Activated naive CD4-positive, alpha-beta T cell treated with Interleukin-2 at 50 U/mL for 16 hours (primary cell): ENCODE data around the gene CLEC4A.
"Not testable (repeated sequence)": the region's sequence is repeated elsewhere in the genome, so short reads cannot be mapped to it uniquely, and the experiment has no call there.

Experiments
- DNase-seq: peaks from one replicate; pipeline ENCODE4 v3.0.0-alpha.2; 2020

Gene CLEC4A

GRCh38 chr12:8134398-8134930 is 11.0 kb downstream of the CLEC4A start:
- DNase-seq, result not testable (repeated sequence)

DNA sequence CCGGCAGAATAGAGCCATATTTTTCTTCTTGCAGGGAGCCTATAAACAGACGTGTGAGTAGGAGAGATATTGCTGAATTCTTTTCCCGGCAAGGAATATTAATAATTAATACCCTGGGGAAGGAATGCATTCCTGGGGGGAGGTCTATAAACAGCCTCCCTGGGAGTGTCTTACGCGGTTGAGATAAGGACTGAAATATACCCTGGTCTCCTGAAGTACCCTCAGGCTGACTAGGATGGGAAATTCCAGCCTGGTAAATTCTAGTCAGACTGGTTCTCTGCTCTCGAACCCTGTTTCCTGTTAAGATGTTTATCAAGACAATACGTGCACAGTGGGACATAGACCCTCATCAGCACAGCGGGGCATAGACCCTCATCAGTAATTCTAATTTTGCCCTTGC is 18.2 kb downstream of the CLEC4A start:
- not testable (repeated sequence) for DNase-seq

DNA sequence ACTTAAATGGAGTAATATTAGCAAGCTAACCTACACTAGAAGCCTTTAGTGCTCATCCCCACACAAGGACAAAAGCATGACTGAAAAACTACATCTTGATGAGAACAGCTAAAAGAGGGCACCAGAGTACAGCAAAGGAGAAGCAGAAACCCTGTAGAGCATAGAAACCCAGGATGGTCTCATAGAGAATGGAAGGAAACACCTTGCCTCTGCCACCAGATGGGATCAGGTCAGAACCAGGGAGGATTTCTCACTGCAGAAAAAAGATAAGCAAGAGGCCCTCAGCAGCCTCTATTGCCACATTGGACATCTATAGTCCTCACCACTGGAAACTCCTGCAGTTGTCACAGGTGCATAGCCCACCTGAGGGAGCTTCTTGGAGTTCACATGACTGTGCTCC is 19.8 kb downstream of the CLEC4A start:
- DNase-seq, result no peak

- no peak for DNase-seq
Measured at GRCh38 chr12:8145754-8146441, 22.5 kb downstream of the CLEC4A start.

DNA sequence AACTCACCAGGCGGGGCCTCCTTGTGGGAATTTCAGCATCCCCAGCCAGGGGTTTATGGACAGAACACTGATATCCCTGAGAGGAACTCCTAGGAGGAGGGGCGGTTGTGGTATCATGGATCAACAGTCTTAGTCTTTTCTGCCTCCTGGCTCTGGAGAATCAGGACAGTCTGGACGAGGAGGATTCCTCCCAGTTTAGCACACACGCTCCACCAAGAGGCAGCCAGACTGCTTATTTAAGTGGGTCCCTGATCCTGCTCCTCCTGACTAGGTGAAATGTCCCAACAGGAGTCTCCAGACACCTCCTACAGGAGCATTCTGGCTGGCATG is 23.0 kb downstream of the CLEC4A start:
- DNase-seq, result no peak

DNA sequence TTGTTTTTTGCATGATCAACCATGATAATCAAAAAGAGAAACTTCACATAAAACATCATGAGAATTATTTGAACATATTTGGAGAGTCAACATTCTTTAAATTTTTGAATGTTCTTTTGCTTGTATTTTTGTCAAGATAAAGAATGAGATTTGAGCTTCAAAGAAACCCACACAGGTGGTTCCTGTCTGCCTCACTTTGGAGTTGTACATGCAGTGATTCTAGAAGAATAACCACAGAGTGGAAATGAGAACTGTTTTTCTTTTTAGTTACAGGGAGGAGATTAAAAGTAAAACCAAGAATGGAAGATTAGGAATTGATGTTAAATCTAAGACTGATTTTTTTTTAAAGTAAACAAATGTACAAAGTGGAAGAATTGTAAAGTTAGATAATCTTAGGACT is 31.1 kb downstream of the CLEC4A start:
- no peak for DNase-seq

DNA sequence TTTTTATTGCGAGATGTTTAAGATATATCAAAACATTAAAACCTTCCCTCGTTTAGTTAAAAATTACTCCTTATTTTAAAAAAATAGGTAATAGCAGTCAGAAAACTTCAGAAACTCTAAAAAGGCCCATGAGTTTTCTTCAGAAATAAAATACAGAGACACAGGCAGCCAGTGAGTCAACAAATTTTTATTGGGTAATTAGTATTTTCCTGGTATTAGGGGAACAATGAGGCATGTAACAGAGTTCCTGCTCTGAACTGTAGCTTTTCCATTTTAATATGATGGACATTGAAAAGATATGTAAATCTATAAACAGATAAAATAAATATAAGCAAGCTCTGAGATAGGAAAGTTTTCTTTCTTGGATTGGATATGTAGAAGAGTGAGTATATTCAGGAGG is 33.0 kb downstream of the CLEC4A start:
- DNase-seq, result no peak

GRCh38 chr12:8156845-8157244 is 33.4 kb downstream of the CLEC4A start, which contains the start of gene ZNF705A:
Gene ZNF705A, plus strand, starts transcription at chr12:8157015. Its CDS starts 15,611 bp downstream, at chr12:8172626.
- no peak for DNase-seq

DNA sequence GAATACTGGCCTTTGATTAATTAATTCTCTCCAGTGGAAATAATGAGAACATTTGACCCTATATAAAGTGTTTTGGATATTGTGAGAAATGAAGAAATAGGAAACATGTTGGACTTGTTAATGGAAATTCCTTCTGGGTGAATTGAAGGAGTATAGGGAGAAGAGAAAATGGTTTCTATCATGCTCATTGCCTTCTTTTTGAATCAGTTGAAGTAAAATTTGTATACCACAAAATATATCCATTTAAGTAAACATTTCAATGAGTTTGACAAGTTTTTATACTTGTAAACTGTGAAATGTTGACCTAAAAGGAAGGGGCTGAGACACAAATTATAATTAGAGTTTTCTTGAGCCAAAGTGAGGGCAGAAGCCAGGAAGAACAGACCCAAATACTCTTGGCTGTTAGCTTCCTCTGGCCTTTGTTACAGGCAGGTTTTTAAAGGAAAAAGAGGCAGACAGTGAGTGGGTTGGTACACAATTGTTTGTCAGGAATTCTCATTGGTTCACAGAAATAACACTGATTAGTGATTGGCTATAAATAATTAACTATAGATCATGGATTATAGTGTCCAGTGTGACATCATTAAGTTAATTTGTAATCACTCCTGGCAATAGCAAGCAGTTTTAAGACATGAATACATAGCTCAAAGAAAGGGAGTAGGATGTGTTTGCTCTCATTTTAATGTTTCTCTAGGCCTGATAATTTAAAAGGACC is 34.2 kb downstream of the CLEC4A start:
- DNase-seq, result no peak

DNA sequence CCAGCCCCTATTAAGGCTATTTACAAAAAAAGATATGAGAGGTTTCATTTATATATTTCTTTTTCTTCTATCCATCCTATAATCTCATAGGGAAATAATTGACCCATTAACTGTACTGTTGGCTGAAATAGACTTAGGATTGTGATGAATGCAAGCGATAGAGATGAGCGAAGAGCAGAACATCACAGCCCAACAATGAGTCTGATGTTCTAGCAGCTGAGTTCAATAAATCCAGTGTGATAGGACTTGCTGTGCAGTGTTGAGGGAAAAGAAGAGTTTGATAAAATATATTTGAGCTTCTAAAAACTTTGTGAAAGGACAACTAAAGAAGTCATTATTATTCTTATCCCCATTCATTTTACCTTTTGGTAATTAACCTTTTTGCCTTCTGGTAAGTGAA is 49.5 kb downstream of the CLEC4A start:
- DNase-seq, result not testable (repeated sequence)

DNA sequence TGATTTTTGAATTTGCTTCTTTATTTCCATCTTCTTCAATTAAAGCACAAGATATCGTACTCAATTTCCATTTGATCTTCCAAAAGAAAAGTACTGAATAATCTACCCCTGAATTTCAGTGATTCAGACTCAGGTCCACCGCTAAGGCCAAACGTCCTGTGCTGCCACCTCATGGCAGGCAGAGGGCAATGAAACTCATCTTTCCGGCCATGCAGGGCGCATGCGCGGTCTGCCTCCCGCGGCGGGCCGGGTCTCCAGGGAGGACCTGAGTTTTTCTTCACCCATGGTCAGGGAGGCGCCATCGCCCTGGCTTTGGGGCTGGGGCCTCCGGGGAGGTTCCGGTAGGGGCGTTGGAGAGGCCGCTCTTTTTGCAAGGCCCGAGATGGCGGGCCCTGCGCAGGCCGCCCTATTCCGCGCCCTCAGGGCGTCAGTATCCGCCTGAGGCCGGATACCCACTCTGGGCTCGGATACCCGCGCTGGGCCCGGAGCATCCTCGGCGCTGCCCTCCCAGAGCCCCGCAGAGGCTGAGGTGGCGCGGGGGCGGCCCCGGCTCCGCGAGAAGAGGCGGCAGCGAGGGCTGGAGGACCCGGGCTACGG is 56.7 kb downstream of the CLEC4A start:
- DNase-seq, result peak; percentile 70

DNA sequence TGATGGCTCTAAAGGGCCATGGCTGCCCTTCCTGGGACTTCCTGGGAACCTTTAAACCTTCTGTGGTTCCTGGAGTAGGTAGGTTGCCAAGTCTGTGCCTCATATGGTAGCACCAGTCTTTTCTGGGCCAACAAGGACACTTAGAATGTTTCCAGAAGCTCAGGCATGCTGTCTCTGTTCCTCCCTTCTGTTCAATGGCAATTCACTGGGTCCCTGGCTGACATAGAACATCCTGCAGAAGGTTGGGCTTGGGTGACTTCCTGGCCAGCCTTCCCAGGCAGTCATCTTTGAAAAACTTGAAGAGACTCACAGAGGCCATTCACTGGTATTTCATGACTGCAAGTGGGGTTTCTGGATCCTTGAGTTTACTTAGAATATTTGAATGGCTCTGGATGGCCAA is 57.9 kb downstream of the CLEC4A start:
- DNase-seq, result not testable (repeated sequence)

- DNase-seq, result not testable (repeated sequence)
Measured at GRCh38 chr12:8182923-8183322, 59.5 kb downstream of the CLEC4A start.

DNA sequence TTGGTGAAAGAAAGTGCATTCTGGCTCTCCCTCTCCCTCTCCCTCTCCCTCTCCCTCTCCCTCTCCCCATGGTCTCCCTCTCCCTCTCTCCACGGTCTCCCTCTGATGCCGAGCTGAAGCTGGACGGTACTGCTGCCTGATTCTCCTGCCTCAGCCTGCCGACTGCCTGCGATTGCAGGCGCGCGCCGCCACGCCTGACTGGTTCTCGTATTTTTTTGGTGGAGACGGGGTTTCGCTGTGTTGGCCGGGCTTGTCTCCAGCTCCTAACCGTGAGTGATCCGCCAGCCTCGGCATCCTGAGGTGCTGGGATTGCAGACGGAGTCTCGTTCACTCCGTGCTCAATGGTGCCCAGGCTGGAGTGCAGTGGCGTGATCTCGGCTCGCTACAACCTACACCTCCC is 59.9 kb downstream of the CLEC4A start:
- not testable (repeated sequence) for DNase-seq

GRCh38 chr12:8184206-8184605 is 60.8 kb downstream of the CLEC4A start:
- DNase-seq, result not testable (repeated sequence)

- DNase-seq, result not testable (repeated sequence)
Measured at GRCh38 chr12:8188088-8188487, 64.7 kb downstream of the CLEC4A start.
